ENCODE measurements around the gene IFNL1.

DNA sequence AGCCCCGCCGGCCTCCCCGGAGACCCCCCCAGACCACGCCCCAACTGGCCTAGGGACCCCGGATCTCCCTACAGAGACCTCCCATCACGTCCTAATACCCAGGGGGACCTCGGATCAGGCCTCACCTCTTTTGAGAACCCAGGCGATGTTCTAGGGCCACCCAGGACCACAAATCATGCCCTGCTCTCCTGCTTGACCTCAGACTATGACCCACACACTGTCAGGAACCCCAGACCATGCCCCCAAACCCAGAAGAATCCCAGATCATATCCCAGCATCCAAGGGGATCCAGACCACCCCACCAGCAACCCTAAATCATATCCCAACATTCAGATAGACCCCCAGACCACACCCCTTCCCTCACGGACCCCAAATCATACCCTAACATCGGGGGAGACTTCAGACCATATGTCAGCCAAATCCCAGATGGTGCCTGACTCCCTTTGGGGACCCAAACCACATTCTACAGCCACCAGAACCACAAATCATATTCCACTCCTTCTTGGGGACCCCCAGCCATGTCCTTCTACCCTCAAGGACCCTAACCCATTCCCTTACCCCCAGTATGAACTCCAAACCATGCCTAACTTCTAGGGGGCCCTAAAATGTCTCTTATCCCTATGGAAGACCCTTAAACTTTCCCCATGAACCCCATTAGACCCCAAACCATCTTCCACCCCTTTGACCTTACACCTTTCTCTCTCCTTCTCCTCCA, 25.1 kb downstream of the IFNL1 start:
- TF ChIP-seq, protein P1, sequence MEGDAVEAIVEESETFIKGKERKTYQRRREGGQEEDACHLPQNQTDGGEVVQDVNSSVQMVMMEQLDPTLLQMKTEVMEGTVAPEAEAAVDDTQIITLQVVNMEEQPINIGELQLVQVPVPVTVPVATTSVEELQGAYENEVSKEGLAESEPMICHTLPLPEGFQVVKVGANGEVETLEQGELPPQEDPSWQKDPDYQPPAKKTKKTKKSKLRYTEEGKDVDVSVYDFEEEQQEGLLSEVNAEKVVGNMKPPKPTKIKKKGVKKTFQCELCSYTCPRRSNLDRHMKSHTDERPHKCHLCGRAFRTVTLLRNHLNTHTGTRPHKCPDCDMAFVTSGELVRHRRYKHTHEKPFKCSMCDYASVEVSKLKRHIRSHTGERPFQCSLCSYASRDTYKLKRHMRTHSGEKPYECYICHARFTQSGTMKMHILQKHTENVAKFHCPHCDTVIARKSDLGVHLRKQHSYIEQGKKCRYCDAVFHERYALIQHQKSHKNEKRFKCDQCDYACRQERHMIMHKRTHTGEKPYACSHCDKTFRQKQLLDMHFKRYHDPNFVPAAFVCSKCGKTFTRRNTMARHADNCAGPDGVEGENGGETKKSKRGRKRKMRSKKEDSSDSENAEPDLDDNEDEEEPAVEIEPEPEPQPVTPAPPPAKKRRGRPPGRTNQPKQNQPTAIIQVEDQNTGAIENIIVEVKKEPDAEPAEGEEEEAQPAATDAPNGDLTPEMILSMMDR (IDR thresholded peaks at IDR 0.05): no peak
- TF ChIP-seq EZH2 (IDR thresholded peaks at IDR 0.05; ENCODE audit: borderline replicate concordance, insufficient read depth, low read depth, low read length, poor library complexity, severe bottlenecking): no peak

Measured in B cell (primary cell).